IPS-20b (cell line): ENCODE results near the gene KLHL1.

ENCODE experiments used
- H3K27ac ChIP-seq: one replicate; pipeline ENCODE4 v1.5.1; 2013; ENCODE audit warnings: low read length
- H3K27me3 ChIP-seq: 2 replicates; pipeline ENCODE4 v1.6.1; 2013; ENCODE audit warnings: mild to moderate bottlenecking, low read length, inconsistent platforms; ENCODE audit not compliant: insufficient read depth
- H3K36me3 ChIP-seq: 2 replicates; pipeline ENCODE4 v1.6.1; 2013; ENCODE audit warnings: low read depth, mild to moderate bottlenecking, inconsistent platforms, low read length, moderate library complexity; ENCODE audit not compliant: insufficient read depth
- H3K4me1 ChIP-seq: 2 replicates; pipeline ENCODE4 v1.6.1; 2013; ENCODE audit warnings: mild to moderate bottlenecking, control low read depth, inconsistent platforms, low read length, moderate library complexity; ENCODE audit not compliant: insufficient read depth
- H3K4me3 ChIP-seq: 2 replicates; pipeline ENCODE4 v1.5.1; 2013; ENCODE audit warnings: mild to moderate bottlenecking, low read length, inconsistent platforms
- H3K9ac ChIP-seq: 2 replicates; pipeline ENCODE4 v1.6.1; 2013; ENCODE audit warnings: low read depth, mild to moderate bottlenecking, inconsistent platforms, low read length, moderate library complexity
- H3K9me3 ChIP-seq: 2 replicates; pipeline ENCODE4 v1.6.1; 2013; ENCODE audit warnings: mild to moderate bottlenecking, low read depth, low read length, inconsistent platforms; ENCODE audit not compliant: insufficient read depth

KLHL1 gene

DNA sequence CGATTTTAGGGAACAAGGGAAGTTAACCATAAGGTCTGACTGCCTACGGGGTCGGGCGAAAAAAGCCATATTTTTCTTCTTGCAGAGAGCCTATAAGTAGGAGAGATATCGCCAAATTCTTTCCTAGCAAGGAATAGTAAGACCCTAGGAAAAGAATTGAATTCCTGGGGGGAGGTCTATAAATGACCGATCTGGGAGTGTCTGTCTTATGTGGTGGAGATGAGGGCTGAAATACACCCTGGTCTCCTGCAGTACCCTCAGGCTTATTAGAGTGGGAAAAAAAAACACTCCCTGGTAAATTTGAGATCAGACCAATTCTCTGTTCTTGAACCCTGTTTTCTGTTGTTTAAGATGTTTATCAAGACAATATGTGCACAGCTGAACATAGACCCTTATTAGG is 448.1 kb downstream of the KLHL1 start:
- H3K27ac ChIP-seq: no peak overlapping the region
- no peak overlapping the region for H3K9ac ChIP-seq

DNA sequence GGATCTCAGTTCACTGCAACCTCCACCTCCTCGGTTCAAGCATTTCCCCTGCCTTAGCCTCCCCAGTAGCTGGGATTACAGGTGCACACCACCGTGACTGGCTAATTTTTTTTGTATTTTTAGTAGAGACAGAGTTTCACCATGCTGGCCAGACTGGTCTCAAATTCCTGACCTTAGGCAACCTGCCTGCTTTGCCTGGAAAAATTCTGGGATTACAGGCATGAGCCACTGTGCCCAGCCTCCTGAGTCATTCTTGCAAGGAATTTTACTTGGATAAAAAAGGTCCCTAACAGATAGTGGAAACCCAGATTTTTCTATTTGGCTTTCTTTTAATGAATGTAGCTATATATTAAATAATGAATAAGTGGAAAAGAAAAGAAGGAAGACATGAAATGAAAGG is 450.6 kb downstream of the KLHL1 start:
- H3K4me3 ChIP-seq: no peak overlapping the region
- H3K36me3 ChIP-seq: no peaks in the 10 kb centered on the region
- no peaks in the 10 kb centered on the region for H3K4me1 ChIP-seq
- H3K27ac ChIP-seq: no peak overlapping the region
- H3K9ac ChIP-seq: no peak overlapping the region
- H3K27me3 ChIP-seq: no peaks in the 10 kb centered on the region
- H3K9me3 ChIP-seq: peaks cover 18% of the 10 kb centered on the region

More for the DNA sequence above, 448.1 kb downstream of the KLHL1 start:
- H3K27me3 ChIP-seq: no peaks in the 10 kb centered on the region
- no peaks in the 10 kb centered on the region for H3K36me3 ChIP-seq
- no peak overlapping the region for H3K4me3 ChIP-seq
- H3K9me3 ChIP-seq: peaks cover 18% of the 10 kb centered on the region
- H3K4me1 ChIP-seq: no peaks in the 10 kb centered on the region

DNA sequence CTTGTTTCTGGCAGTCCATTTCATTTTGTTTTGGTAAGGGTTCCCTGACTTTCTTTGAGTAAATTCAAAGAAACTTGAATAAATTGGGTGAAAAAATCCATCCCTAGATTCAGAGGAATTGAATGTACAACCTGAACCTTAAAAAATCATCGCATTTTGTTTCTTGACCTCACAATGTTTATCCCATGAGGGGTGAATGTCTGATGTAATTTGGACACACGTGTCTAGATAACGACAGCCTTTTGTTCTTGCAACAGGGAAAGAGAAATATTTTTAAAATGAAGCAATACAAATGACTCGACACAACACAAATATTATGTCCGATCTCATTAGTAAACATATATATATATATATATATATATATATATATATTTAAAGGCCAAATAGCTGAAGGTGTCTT is 453.9 kb downstream of the KLHL1 start:
- peaks cover under 1% of the 10 kb centered on the region for H3K9me3 ChIP-seq
- H3K4me3 ChIP-seq: no peak overlapping the region
- H3K9ac ChIP-seq: no peak overlapping the region
- H3K4me1 ChIP-seq: no peaks in the 10 kb centered on the region
- no peaks in the 10 kb centered on the region for H3K27me3 ChIP-seq
- no peak overlapping the region for H3K27ac ChIP-seq
- no peaks in the 10 kb centered on the region for H3K36me3 ChIP-seq
